GM19240 (cell line): ENCODE results near the gene TEX52.

ENCODE experiments used
- DNase-seq: peaks from one replicate; pipeline ENCODE4 v3.0.0; 2011; ENCODE audit warnings: low spot score; ENCODE audit not compliant: insufficient read length

The TEX52 gene

DNA sequence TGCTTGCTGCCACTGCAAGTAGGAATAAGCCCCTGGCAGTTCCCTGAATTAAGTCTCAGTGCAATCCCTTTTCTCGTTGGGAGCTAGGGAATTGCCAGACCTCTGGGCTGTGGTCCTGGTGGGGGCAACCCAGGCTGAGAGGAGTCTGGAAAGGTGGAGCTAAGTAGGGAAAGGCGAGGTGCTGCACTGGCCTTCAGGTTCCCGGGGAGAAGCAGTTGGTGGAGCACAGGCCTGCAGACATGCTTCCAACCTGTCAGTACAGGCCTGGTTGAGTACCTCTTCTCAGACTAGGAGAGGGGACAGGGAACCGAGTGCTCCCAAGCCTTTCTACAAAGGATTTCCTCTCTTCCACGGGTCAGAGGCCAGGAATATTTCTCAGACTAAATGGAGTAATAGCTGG, 23.5 kb downstream of the TEX52 start:
- DNase-seq = no peak

GRCh38 chr12:2832550-2833127, 24.2 kb downstream of the TEX52 start:
- DNase-seq = no peak

DNA sequence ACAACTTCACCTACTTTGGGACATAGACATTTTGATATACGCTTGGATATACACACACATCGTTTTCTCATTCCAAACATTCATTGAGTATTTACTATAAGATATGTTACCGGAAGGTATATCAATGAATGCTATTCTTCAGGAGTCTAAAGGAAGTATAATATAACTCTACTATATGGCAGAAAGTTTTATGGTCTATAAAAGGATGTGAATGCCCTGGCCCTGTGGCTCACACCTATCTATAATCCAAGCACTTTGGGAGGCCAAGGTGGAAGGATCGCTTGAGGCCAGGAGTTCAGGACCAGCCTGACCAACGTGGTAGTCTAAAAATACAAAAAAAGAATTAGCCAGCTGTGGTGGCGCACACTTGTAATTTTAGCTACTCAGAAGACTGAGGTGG, 27.6 kb downstream of the TEX52 start:
- no peak for DNase-seq

DNA sequence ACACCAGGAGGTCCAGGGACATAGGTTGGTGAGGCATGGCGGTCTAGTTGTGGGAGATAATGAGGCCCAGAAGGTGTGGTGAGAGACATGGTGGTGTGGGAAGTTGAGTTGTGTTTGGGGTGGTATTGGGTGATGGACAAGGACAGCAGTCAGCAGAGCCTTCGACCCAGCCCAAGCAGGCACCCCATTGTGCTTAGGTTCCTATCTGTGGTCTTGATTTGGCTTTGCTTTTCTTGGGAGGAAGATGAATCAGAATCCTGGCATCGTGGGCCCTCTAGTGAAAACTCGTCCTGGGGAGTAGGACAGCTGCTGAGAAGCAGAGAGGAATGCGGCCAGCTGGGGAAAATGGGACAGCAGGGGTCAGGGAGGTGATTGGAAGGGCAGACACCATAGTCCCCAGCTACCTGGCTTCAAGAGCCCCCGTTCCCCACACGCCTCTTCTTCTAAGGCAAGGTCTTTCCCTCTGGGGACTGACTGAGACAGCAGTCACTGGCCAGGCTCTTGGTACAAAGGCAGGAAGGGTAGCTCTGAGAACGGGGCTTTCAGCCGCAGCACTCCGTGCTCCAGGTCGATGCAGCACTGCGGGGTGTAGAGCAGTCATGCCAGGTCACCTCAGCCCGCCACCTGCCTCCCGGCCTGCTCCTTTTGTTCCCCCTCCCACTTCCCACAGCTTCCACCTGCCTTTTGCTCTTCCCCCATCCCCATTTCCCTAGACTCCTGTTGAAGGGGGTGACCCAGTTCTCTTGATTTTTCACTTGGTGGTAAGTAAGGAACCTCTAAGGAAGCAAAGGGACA, 29.9 kb downstream of the TEX52 start:
- no peak for DNase-seq

DNA sequence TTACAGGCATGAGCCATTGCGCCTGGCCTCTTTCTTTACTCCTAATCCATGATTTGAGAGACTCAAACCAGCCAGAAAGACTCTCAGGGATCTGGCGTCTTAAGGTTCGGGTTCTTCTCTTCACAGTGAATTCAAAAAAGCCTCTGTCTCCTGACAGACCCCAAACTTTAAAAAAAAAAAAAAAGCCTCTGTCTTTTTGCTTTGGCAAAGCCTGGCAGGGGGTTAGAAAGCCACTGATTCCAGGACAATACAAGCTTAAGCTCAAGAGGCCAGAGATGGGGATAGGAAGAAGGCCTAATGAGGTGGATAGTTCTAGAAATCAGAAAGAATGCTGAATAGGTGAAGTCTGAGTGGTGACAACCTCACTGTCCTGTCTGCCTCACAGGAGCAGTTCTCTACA, 30.8 kb downstream of the TEX52 start:
- DNase-seq = no peak

DNA sequence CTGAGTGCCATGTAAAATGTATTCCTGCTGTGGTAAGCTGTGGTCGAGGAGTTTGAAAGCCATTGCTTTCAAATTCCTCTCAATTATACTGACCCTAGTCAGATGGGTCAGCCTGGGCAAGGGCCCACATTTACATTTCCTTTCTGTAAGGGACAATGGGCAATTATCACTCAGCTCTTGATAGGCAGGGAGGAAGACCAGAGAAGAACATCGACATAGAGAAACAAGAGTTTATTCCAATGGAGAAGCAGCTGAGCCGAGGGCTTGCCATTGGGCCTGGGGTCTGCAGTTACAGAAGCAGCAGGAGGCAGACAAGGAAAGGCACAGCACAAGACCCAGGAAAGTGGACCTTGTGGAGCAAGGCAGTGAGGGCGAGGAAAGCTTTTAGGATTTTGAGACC, 31.7 kb downstream of the TEX52 start:
- DNase-seq = no peak

GRCh38 chr12:2824541-2824940, 32.3 kb downstream of the TEX52 start:
- no peak for DNase-seq

DNA sequence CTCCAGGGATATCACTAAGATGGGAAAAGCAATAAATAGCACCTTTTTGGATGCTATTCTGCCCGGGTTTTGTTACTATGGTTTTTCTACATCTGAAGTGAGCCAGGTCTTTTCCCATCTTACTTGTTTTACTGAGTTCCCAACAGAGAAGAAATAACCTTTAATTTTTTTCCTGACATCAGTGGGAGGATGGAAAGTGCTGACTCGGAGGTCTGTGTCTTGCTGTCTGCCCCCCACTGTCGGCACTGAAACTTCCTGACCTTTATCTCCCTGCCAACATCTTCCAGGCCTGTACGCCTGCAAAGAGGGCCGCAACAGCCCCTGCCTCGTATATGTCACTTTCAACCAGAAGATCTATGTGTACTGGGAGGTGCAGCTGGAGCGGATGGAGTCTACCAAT, 33.4 kb downstream of the TEX52 start:
- DNase-seq = no peak

- no peak for DNase-seq
Observed at GRCh38 chr12:2820432-2820831, 36.4 kb downstream of the TEX52 start.

- DNase-seq = no peak
Observed at GRCh38 chr12:2819810-2820209, 37.0 kb downstream of the TEX52 start.

DNA sequence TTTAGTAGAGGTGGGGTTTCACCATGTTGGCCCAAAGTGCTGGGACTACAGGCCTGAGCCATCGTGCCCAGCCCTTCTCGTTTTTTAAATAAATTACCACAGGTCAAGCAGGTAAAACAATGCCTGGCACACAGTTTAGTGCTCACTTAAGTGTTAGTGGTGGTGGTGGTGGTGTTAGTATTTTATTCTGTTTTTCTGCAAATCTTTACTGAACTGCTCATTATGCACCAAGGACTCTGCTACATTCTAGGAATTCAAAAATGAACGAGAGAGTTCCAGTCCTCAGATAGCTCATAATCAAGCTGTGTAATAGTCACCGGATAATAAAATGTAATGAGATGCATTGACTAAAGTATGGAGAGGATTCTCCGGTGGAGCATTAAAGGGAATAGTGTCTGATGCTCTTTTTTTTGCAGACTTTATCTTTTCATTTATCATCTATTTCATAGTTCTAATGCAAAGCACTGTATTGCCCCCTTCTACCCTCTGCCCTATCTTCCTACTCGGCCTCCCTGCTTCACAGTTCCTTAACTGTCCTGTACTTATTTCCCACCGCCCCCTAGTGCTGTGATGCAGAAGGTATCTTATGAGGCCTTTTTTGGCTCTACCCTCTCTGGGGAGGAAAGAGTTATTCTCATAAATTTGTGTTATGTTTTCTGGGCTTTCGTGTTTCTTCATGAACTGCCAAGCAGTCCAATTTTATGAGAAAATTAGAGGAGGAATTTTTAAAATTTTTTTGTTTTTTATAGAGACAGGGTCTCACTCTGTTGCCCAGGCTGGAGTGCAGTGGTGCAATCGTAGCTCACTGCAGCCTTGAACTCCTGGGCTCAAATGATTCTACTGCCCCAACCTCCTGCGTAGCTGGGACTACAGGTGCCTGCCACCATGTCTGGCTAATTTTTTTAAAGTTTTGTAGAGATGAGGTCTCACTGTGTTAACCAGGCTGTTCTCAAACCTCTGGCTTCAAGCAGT, 43.3 kb downstream of the TEX52 start:
- peak; percentile 60 for DNase-seq

GRCh38 chr12:2812290-2813213, 44.3 kb downstream of the TEX52 start, which contains the start of gene ITFG2:
TSS of gene ITFG2 (plus strand) at chr12:2812668. CDS start at chr12:2812761, 93 bp downstream.
- peak; percentile 81 for DNase-seq

DNA sequence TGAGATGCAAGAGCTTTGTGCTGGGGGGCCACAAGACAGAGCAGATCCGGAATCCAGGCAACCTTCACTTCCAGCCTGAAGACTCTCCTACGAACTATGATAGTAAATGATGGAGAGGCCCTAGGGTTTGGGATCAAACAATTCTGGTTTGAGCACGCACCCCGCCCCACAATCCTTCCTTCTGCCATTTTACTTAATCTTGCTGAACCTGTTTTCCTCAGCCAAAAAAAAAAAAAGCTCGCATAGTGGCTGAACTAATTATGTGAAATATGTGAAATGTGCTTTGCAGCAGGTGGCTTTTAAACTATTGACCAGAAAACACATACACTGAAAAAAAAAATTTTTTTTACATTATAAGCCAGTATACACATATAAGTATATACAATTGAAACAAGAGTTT, 45.0 kb downstream of the TEX52 start:
- no peak for DNase-seq

- no peak for DNase-seq
Observed at GRCh38 chr12:2806700-2807099, 50.1 kb downstream of the TEX52 start.

DNA sequence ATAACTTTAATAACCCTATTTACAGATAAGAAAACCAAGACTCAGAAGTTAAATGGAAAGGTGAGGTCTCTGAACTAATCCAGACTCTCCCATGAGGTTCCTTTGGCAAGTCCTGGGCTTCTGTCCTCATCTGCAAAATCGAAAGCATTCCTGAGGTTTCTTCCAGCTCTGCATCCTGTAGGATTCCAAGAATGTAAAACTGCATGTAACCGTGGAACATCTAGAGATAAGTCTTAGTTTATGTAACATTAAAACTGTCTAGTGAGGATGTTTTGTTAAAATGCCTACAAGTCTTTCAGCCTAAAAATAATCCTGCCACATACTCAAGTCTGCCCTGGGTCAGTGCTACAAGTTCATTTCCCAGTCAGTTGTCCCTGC, 51.7 kb downstream of the TEX52 start:
- DNase-seq = no peak

DNA sequence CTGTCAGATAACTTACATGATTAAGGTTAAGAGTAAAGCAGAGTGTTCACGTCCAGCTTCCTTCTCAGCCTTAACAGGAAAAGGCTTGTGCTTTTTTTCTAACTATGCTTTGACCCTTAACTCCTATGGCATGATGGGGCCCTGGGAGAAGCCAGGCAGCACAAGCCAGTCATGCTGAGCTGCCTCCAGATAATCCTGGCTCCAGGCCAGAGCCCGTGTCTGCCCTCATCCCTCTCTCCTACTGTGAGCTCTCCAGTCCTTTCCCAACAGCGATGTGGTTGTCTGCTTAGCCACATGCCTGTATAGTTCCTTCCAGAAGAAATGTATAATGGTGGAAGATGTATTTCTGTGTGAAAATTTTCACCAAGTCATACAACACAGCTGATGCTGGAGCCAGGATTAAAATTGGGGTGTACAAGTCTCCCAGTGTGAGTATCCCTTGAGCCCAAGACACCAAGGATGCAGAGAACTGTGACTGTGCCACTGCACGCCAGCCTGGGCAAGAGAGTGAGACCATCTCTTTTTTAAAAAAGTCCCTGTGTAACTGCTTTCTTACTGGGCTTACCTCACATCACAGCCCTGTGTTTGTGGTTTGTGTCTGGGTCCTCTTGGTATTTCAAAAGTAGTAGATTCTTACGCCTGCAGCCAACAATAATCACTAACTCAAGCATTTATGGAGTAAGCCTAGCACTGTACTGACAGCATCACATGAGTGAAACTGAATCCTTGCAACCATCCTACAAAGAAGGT, 52.3 kb downstream of the TEX52 start:
- DNase-seq = no peak

GRCh38 chr12:2803635-2804392, 53.0 kb downstream of the TEX52 start:
- no peak for DNase-seq

DNA sequence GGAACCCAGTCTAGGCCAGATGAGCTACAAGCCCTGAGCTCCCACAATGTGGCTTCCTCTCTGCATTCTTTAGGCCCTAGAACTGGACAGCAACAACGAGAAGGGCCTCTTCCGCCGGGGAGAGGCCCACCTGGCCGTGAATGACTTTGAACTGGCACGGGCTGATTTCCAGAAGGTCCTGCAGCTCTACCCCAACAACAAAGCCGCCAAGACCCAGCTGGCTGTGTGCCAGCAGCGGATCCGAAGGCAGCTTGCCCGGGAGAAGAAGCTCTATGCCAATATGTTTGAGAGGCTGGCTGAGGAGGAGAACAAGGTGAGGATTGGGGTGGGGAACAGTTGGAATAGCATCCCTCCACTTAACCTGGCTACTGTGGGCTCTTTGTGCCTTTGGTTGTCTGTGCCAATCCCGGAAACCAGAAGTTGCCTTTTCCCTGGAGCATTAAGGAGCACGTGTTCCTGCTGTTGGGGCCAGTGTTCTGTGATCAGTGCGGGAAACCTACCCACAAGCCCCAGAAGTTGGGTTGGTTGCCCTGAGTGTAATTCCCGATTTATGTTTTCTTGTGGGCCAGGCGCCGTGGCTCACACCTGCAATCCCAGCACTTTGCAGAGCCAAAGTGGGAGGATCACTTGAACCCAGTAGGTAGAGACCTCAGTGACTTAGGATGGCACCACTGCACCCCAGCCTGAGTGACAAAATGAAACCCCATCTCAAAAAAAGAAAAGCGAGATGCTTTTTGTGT, 55.6 kb downstream of the TEX52 start:
- DNase-seq = no peak

DNA sequence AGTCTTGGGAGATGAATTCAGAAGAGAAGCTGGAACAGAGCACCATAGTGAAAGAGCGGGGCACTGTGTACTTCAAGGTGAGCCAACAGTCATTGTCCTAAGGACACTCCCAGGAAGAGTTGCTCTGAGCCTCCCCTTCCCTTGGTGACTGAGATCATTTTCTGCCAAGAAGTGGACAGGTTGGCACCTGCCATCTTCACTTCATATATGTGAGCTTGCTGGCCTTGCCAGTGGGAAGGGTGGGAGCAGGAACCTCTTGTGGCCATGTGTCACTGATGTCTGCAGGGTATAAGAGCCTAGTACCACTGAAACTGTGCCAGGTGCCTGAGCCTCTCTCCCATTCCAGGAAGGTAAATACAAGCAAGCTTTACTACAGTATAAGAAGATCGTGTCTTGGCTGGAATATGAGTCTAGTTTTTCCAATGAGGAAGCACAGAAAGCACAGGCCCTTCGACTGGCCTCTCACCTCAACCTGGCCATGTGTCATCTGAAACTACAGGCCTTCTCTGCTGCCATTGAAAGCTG, 56.7 kb downstream of the TEX52 start:
- DNase-seq = no peak
